Uterus (tissue), 2 donors: ENCODE data around the gene RHAG.

Experiments used
- CTCF ChIP-seq, 4 experiments: fragments of 200-600 bp in 2 of 4; fragments of 450-650 bp in 2 of 4; sonication (generic) in 2 of 4; IDR thresholded peaks; one replicate each; pipeline ENCODE4 v1.5.1; 2016 to 2019; ENCODE audit warnings: antibody characterized with exemption in 4 of 4, mild to moderate bottlenecking in 2 of 4, moderate library complexity in 1 of 4
- POLR2A ChIP-seq, 2 donors: fragments of 450-650 bp; IDR thresholded peaks; one replicate each; pipeline ENCODE4 v1.6.1; 2016; ENCODE audit warnings: antibody characterized with exemption in 2 of 2, mild to moderate bottlenecking in 1 of 2, moderate library complexity in 1 of 2

GRCh38 chr6:49565855-49566254 lies 70.8 kb downstream of the RHAG start:
- TF ChIP-seq CTCF (IDR thresholded peaks at IDR 0.05) (no peak), POLR2A (IDR thresholded peaks at IDR 0.05) (no peak)
